H1 (cell line): ENCODE measurements around the gene GRM4. TPM values are rescaled to one million over a fixed set of nuclear protein-coding genes. Genes with fewer than 3 reads are reported as not detected.

ENCODE experiments used
- CTCF ChIA-PET: fragments of 300-600 bp; sonication (Branson Sonifier 250); formaldehyde crosslinking; loops from one replicate; lab custom pipeline; 2021; ENCODE audit not compliant: partially characterized antibody; lab: Charles Lee
- POLR2A ChIA-PET: fragments of 300-600 bp; sonication (Branson Sonifier 250); formaldehyde crosslinking; loops from one replicate; lab custom pipeline; 2021; ENCODE audit warnings: inconsistent platforms; ENCODE audit not compliant: partially characterized antibody; lab: Charles Lee
- DNase-seq, 2 experiments: peaks; one replicate each; pipeline versions ENCODE4 v3.0.0 to v3.0.0-alpha.2; 2010 to 2022; ENCODE audit warnings: low spot score in 2 of 2, low read depth in 1 of 2, mixed read lengths in 1 of 2
- FAIRE-seq: peaks from 2 replicates; lab custom pipeline; 2011; peaks lifted over from hg19 to GRCh38; lab: Jason Lieb, UNC
- H2AFZ ChIP-seq: 2 replicates; pipeline ENCODE4 v1.8.1; 2012; ENCODE audit warnings: low read length, inconsistent platforms
- H2AK5ac ChIP-seq: 2 replicates; pipeline ENCODE4 v1.6.1; 2013; ENCODE audit warnings: low read depth, low read length
- H2BK120ac ChIP-seq: replicated peaks from 2 replicates; pipeline ENCODE3; 2013; ENCODE audit warnings: low read depth, low read length, inconsistent platforms
- H2BK12ac ChIP-seq: 2 replicates; pipeline ENCODE4 v1.6.1; 2013; ENCODE audit warnings: low read depth, low read length
- H2BK15ac ChIP-seq: 2 replicates; pipeline ENCODE4 v1.6.1; 2013; ENCODE audit warnings: low read length
- H2BK20ac ChIP-seq: 2 replicates; pipeline ENCODE4 v1.6.1; 2013; ENCODE audit warnings: low read length
- H2BK5ac ChIP-seq: 2 replicates; pipeline ENCODE4 v1.6.1; 2013; ENCODE audit warnings: low read depth, low read length
- H3K14ac ChIP-seq: 2 replicates; pipeline ENCODE4 v1.6.1; 2013; ENCODE audit warnings: inconsistent platforms; ENCODE audit not compliant: insufficient read length
- H3K18ac ChIP-seq: 2 replicates; pipeline ENCODE4 v1.6.1; 2013; ENCODE audit warnings: low read length; ENCODE audit errors: extremely low read depth
- H3K23ac ChIP-seq: 2 replicates; pipeline ENCODE4 v1.6.1; 2013; ENCODE audit warnings: inconsistent platforms; ENCODE audit not compliant: insufficient read length
- H3K23me2 ChIP-seq: 2 replicates; pipeline ENCODE4 v1.6.1; 2013; ENCODE audit warnings: low read depth, low read length
- H3K27ac ChIP-seq: 2 replicates; pipeline ENCODE4 v1.6.1; 2011; ENCODE audit warnings: low read depth, low read length, inconsistent platforms
- H3K27me3 ChIP-seq, 4 experiments: replicated peaks in 1 of 4; 1 replicate in 1 of 4; 2 replicates in 3 of 4; pipeline versions ENCODE4 v1.6.1 to v1.8.1; 2011 to 2013; ENCODE audit warnings: low read length in 3 of 4, mild to moderate bottlenecking in 3 of 4, inconsistent platforms in 2 of 4, mixed read lengths in 2 of 4, moderate library complexity in 1 of 4; ENCODE audit not compliant: control insufficient read depth in 3 of 4, insufficient read depth in 3 of 4; ENCODE audit errors: extremely low read depth in 1 of 4
- H3K36me3 ChIP-seq, 4 experiments: 2 replicates each; pipeline versions ENCODE4 v1.6.1 to v1.8.1; 2011 to 2013; ENCODE audit warnings: mild to moderate bottlenecking in 4 of 4, low read length in 3 of 4, moderate library complexity in 2 of 4, control low read depth in 1 of 4, inconsistent platforms in 1 of 4; ENCODE audit not compliant: insufficient read depth in 4 of 4, control insufficient read depth in 2 of 4
- H3K4ac ChIP-seq: replicated peaks from 2 replicates; pipeline ENCODE3; 2013; ENCODE audit warnings: low read length, low read depth, mixed read lengths, inconsistent platforms; ENCODE audit not compliant: insufficient read length
- H3K4me1 ChIP-seq, 4 experiments: replicated peaks in 1 of 4; 1 replicate in 1 of 4; 2 replicates in 3 of 4; pipeline versions ENCODE4 v1.6.1 to v1.8.1; 2011 to 2013; ENCODE audit warnings: low read length in 3 of 4, inconsistent platforms in 2 of 4, mixed read lengths in 1 of 4; ENCODE audit not compliant: insufficient read depth in 4 of 4, control insufficient read depth in 3 of 4
- H3K4me2 ChIP-seq, 2 experiments: 2 replicates each; pipeline versions ENCODE4 v1.6.1 to v1.8.1; 2011 to 2013; ENCODE audit warnings: low read depth in 2 of 2, low read length in 2 of 2, control low read depth in 1 of 2, inconsistent platforms in 1 of 2, mild to moderate bottlenecking in 1 of 2; ENCODE audit not compliant: insufficient read depth in 1 of 2
- H3K4me3 ChIP-seq, 4 experiments: fragments of 200-600, 300-600 bp in 1 of 4; sonication (generic), shearing (Covaris generic), sonication (Bioruptor Twin) in 1 of 4; 2 replicates each; pipeline versions ENCODE4 v1.5.1 to v1.8.1; 2011 to 2016; ENCODE audit warnings: low read length in 4 of 4, low read depth in 3 of 4, control low read depth in 2 of 4, inconsistent platforms in 2 of 4, mild to moderate bottlenecking in 2 of 4, mixed read lengths in 1 of 4, moderate library complexity in 1 of 4; ENCODE audit not compliant: insufficient read depth in 2 of 4; ENCODE audit errors: extremely low read depth in 1 of 4
- H3K56ac ChIP-seq: replicated peaks from 2 replicates; pipeline ENCODE3; 2013; ENCODE audit warnings: low read depth, mild to moderate bottlenecking, mixed read lengths, low read length, inconsistent platforms; ENCODE audit not compliant: insufficient read length
- H3K79me1 ChIP-seq: 2 replicates; pipeline ENCODE4 v1.6.1; 2013; ENCODE audit warnings: low read depth, low read length, control low read depth
- H3K79me2 ChIP-seq, 2 experiments: 2 replicates each; pipeline versions ENCODE4 v1.6.1 to v1.8.1; 2012 to 2013; ENCODE audit warnings: low read length in 2 of 2, mild to moderate bottlenecking in 2 of 2, inconsistent platforms in 1 of 2; ENCODE audit not compliant: insufficient read depth in 2 of 2, control insufficient read depth in 1 of 2
- H3K9ac ChIP-seq, 4 experiments: replicated peaks in 1 of 4; 1 replicate in 1 of 4; 2 replicates in 3 of 4; pipeline versions ENCODE4 v1.6.1 to v1.8.1; 2011 to 2013; ENCODE audit warnings: low read depth in 3 of 4, low read length in 3 of 4, control low read depth in 2 of 4, mild to moderate bottlenecking in 2 of 4, moderate library complexity in 2 of 4, inconsistent platforms in 1 of 4; ENCODE audit errors: extremely low read depth in 1 of 4
- H3K9me3 ChIP-seq, 2 experiments: 2 replicates each; pipeline versions ENCODE4 v1.6.1 to v1.8.1; 2012 to 2013; ENCODE audit warnings: mild to moderate bottlenecking in 2 of 2, moderate library complexity in 2 of 2, control low read depth in 1 of 2, inconsistent platforms in 1 of 2, low read depth in 1 of 2, low read length in 1 of 2, mixed read lengths in 1 of 2; ENCODE audit not compliant: insufficient read depth in 2 of 2
- H4K20me1 ChIP-seq, 2 experiments: replicated peaks in 1 of 2; 2 replicates each; pipeline versions ENCODE3 to v1.8.1; 2011 to 2013; ENCODE audit warnings: inconsistent platforms in 2 of 2, low read length in 2 of 2, mild to moderate bottlenecking in 1 of 2; ENCODE audit not compliant: insufficient read depth in 2 of 2, control insufficient read depth in 1 of 2
- H4K5ac ChIP-seq: 2 replicates; pipeline ENCODE4 v1.6.1; 2013; ENCODE audit warnings: low read length, low read depth, mixed read lengths, inconsistent platforms; ENCODE audit not compliant: insufficient read length
- H4K8ac ChIP-seq: 2 replicates; pipeline ENCODE4 v1.8.0; 2013; ENCODE audit warnings: mild to moderate bottlenecking, moderate library complexity, low read length, inconsistent platforms; ENCODE audit not compliant: insufficient read depth; ENCODE audit errors: extremely low read depth
- H4K91ac ChIP-seq: replicated peaks from 2 replicates; pipeline ENCODE3; 2013; ENCODE audit warnings: low read length, mixed read lengths, inconsistent platforms; ENCODE audit not compliant: insufficient read length
- CTCF ChIP-seq, 3 experiments: IDR thresholded peaks; 1 replicate in 2 of 3; 2 replicates in 1 of 3; pipeline versions ENCODE4 v1.5.1 to v1.6.1; 2011; ENCODE audit warnings: low read length in 3 of 3, mild to moderate bottlenecking in 3 of 3, inconsistent platforms in 2 of 3, low read depth in 1 of 3, moderate library complexity in 1 of 3; ENCODE audit not compliant: insufficient read depth in 1 of 3; ENCODE audit errors: control extremely low read depth in 1 of 3
- EZH2 ChIP-seq: fragments of 200-600 bp; sonication (generic); IDR thresholded peaks from 2 replicates; pipeline ENCODE4 v1.7.1; 2012; ENCODE audit warnings: low read depth, mild to moderate bottlenecking, moderate library complexity, low read length, inconsistent platforms; ENCODE audit not compliant: severe bottlenecking
- HDAC2 ChIP-seq, 2 experiments: fragments of 300-600 bp in 1 of 2; sonication (generic) in 1 of 2; IDR thresholded peaks; 2 replicates each; pipeline ENCODE4 v1.6.1; 2011 to 2012; ENCODE audit warnings: low read depth in 2 of 2, low read length in 2 of 2, mild to moderate bottlenecking in 2 of 2, moderate library complexity in 2 of 2, borderline replicate concordance in 1 of 2, inconsistent platforms in 1 of 2
- KDM1A ChIP-seq: fragments of 200-600, 300-600 bp; sonication (generic); IDR thresholded peaks from 2 replicates; pipeline ENCODE4 v1.7.1; 2016; ENCODE audit warnings: mild to moderate bottlenecking, low read length, borderline replicate concordance
- RAD21 ChIP-seq, 2 experiments: IDR thresholded peaks in 1 of 2; conservative IDR thresholded peaks in 1 of 2; 2 replicates each; pipeline ENCODE4 v1.6.1; 2011; ENCODE audit warnings: low read depth in 2 of 2, low read length in 2 of 2, improper control_type of control experiment in 1 of 2, inconsistent platforms in 1 of 2, mild to moderate bottlenecking in 1 of 2, moderate library complexity in 1 of 2
- WGBS, 2 experiments: shearing (Covaris generic) in 1 of 2; methylation state at CpG; one replicate each; pipeline versions ENCODE4 v1.1.6 to v1.1.7; 2013 to 2015; ENCODE audit warnings: low lambda C conversion rate in 2 of 2, mixed read lengths in 2 of 2, inconsistent platforms in 1 of 2, low coverage in 1 of 2, missing lambda C conversion rate in 1 of 2; ENCODE audit not compliant: insufficient replicate concordance in 2 of 2, insufficient coverage in 1 of 2, insufficient read length in 1 of 2; ENCODE audit errors: extremely low coverage in 1 of 2, missing lambda C conversion rate in 1 of 2; 5-methylcytosine and 5-hydroxymethylcytosine counted together
- polyA plus RNA-seq, 7 experiments: library from polyadenylated mRNA; depleted of rRNA in 3 of 7; stranded (reverse) in 5 of 7; unstranded in 2 of 7; fragments of >200 nt in 5 of 7; fragments of 200-250 nt in 2 of 7; gene quantifications; 1 replicate in 5 of 7; 2 replicates in 1 of 7; 4 replicates in 1 of 7; pipeline versions ENCODE4 v1.2.1 to v1.2.3, GENCODE V29; 2011 to 2013; ENCODE audit warnings: missing spikeins in 2 of 7, mixed read lengths in 2 of 7
- total RNA-seq: library from RNA; stranded (reverse); fragmentation: NEBNext Ultra II Directional; extraction: Animal tissue kit (Norgen Biotek cat#: 25700); gene quantifications from 2 replicates; pipeline ENCODE4 v1.2.1, GENCODE V29; 2021

GRM4 gene
- total and polyA plus RNA-seq, 2 of the 8 experiments (the other 6 are each of a cell fraction or from before 2014, with no cell fraction given): 19.6 to 21.5 TPM

GRCh38 chr6:34074064-34074742 lies 71.7 kb downstream of the GRM4 start:
- Histone ChIP-seq H4K8ac (no peak overlapping the region), H2AK5ac (no peak overlapping the region), H3K56ac (no peak overlapping the region), H2BK20ac (no peak overlapping the region), H3K23ac (no peak overlapping the region), H3K4me3 (no peak overlapping the region), H3K4me2 (no peak overlapping the region), H3K36me3 (no peaks in the 10 kb centered on the region; a peak in 1 of 8 replicates), H3K9ac (no peak overlapping the region), H2BK15ac (0 out of 2 replicates have a peak overlapping the region, but pooled peaks have one; percentile 25), H3K79me2 (peaks cover 0 to 5% of the 10 kb centered on the region in 2 experiments; a peak in 1 of 4 replicates), H2BK5ac (no peak overlapping the region), H2BK12ac (no peak overlapping the region), H3K4me1 (peaks cover 0 to 18% (median 2%) of the 10 kb centered on the region in 4 experiments; a peak in 5 of 7 replicates), H3K14ac (no peak overlapping the region), H2BK120ac (no peak overlapping the region), H3K79me1 (peaks cover 16% of the 10 kb centered on the region), H3K27ac (no peak overlapping the region), H4K20me1 (peaks cover 2 to 27% of the 10 kb centered on the region in 2 experiments), H3K9me3 (peaks cover 0 to 5% of the 10 kb centered on the region in 2 experiments; a peak in 1 of 4 replicates), H4K5ac (no peak overlapping the region), H2AFZ (no peak overlapping the region), H3K18ac (no peak overlapping the region), H3K4ac (no peak overlapping the region), H4K91ac (peak overlapping the region; percentile 44), H3K23me2 (peaks cover 24% of the 10 kb centered on the region; the same call in 1 of the 2 replicates), H3K27me3 (no peaks in the 10 kb centered on the region; a peak in 1 of 7 replicates)
- peak; percentile 48; the same call in 1 of the 2 replicates for TF ChIP-seq KDM1A
- TF ChIP-seq CTCF (IDR thresholded peaks at IDR 0.05; ENCODE audit: control extremely low read depth in 1 of 3, insufficient read depth in 1 of 3, low read depth in 1 of 3, low read length in 3 of 3): peak in 2 of 3 experiments; percentile 61 to 82; a peak in 3 of 4 replicates
- no peak for TF ChIP-seq EZH2
- peak; percentile 53 to 66 for TF ChIP-seq RAD21 (IDR thresholded peaks at IDR 0.05 in 1 of 2, conservative IDR thresholded peaks at IDR 0.05 in 1 of 2; ENCODE audit: low read depth in 2 of 2, low read length in 2 of 2)
- TF ChIP-seq HDAC2 (IDR thresholded peaks at IDR 0.05; ENCODE audit: borderline replicate concordance in 1 of 2, low read depth in 2 of 2, low read length in 2 of 2): peak in 1 of 2 experiments; percentile 58; a peak in 1 of 4 replicates
- no peak for FAIRE-seq
- POLR2A ChIA-PET: interaction anchor here (1.1 kb wide), 1 partner anchor 23 kb away, joined by 3 read pairs; no protein-coding TSS in a partner anchor
- WGBS, 2 experiments: 75% methylated on average over 19 of the region's 22 CpGs; no CpG with 5 or more reads in 1 of the 2 experiments
- CTCF ChIA-PET: interaction anchor here (0.6 to 3.4 kb wide), 12 partner anchors 11 to 301 kb away, joined by 3 to 14 read pairs (median 4); no protein-coding TSS in a partner anchor
- DNase-seq: no peak
